ENCODE results near the gene KRTAP10-10. TPM values are rescaled to one million over a fixed set of nuclear protein-coding genes. Genes with fewer than 3 reads are reported as not detected.
A peak's percentile ranks its signal among the peaks of the same experiment; 100 is the strongest.
"Not testable (repeated sequence)": the region's sequence is repeated elsewhere in the genome, so short reads cannot be mapped to it uniquely, and the experiment has no call there.

Gene KRTAP10-10
- total and polyA plus RNA-seq, 5 donors = not detected

GRCh38 chr21:44656868-44657267 lies 19.7 kb downstream of the KRTAP10-10 start:
- WGBS = 44% methylated on average over 1 of the region's 1 CpG
- Histone ChIP-seq H3K27ac (ENCODE audit: low read length) (no peak overlapping the region), H3K27me3 (ENCODE audit: control insufficient read depth, insufficient read depth) (no peaks in the 10 kb centered on the region), H3K4me3 (ENCODE audit: low read length) (no peak overlapping the region), H3K9me3 (ENCODE audit: control insufficient read depth, low read length) (no peaks in the 10 kb centered on the region), H3K4me1 (ENCODE audit: control insufficient read depth, insufficient read depth, low read length) (no peaks in the 10 kb centered on the region)
- no peak for DNase-seq
- ATAC-seq = no peak
- intact Hi-C loops (cut with DNase I) = no loop called here

GRCh38 chr21:44657635-44658540 lies 20.7 kb downstream of the KRTAP10-10 start, which contains the start of gene KRTAP12-3:
TSS of gene KRTAP12-3 (plus strand) at chr21:44657932. CDS start at chr21:44657980, 48 bp downstream.
- ATAC-seq = no peak
- H3K27ac ChIP-seq (ENCODE audit: low read length) = no peak within 1 kb of the TSS
- no peaks in the 10 kb centered on the region for H3K9me3 ChIP-seq (ENCODE audit: control insufficient read depth, low read length)
- H3K4me1 ChIP-seq (ENCODE audit: control insufficient read depth, insufficient read depth, low read length) = no peaks in the 10 kb centered on the region
- DNase-seq = no peak
- no peak within 1 kb of the TSS for H3K4me3 ChIP-seq (ENCODE audit: low read length)
- intact Hi-C loops (cut with DNase I) = no loop called here
- WGBS = 74% methylated on average over 26 of the region's 26 CpGs
- H3K27me3 ChIP-seq (ENCODE audit: control insufficient read depth, insufficient read depth) = no peaks in the 10 kb centered on the region

GRCh38 chr21:44658541-44658910 lies 21.4 kb downstream of the KRTAP10-10 start:
- DNase-seq (no peak), ATAC-seq (no peak)
- Histone ChIP-seq H3K27me3 (ENCODE audit: control insufficient read depth, insufficient read depth) (no peaks in the 10 kb centered on the region), H3K4me3 (ENCODE audit: low read length) (no peak overlapping the region), H3K9me3 (ENCODE audit: control insufficient read depth, low read length) (no peaks in the 10 kb centered on the region), H3K4me1 (ENCODE audit: control insufficient read depth, insufficient read depth, low read length) (no peaks in the 10 kb centered on the region), H3K27ac (ENCODE audit: low read length) (no peak overlapping the region)
- intact Hi-C loops (cut with DNase I) = no loop called here
- 83% methylated on average over 5 of the region's 5 CpGs for WGBS

- Histone ChIP-seq H3K27ac (ENCODE audit: low read length) (no peak overlapping the region), H3K9me3 (ENCODE audit: control insufficient read depth, low read length) (no peaks in the 10 kb centered on the region), H3K4me1 (ENCODE audit: control insufficient read depth, insufficient read depth, low read length) (no peaks in the 10 kb centered on the region), H3K27me3 (ENCODE audit: control insufficient read depth, insufficient read depth) (no peaks in the 10 kb centered on the region), H3K4me3 (ENCODE audit: low read length) (no peak overlapping the region)
- intact Hi-C loops (cut with DNase I) = no loop called here
- no peak for ATAC-seq
- DNase-seq = no peak
- 59% methylated on average over 11 of the region's 11 CpGs for WGBS
Measured at GRCh38 chr21:44658913-44659595, 21.9 kb downstream of the KRTAP10-10 start.

- intact Hi-C loops (cut with DNase I); H3K9me3 ChIP-seq (ENCODE audit: control insufficient read depth, low read length); ATAC-seq; H3K27me3 ChIP-seq (ENCODE audit: control insufficient read depth, insufficient read depth); H3K4me3 ChIP-seq (ENCODE audit: low read length); H3K4me1 ChIP-seq (ENCODE audit: control insufficient read depth, insufficient read depth, low read length); H3K27ac ChIP-seq (ENCODE audit: low read length); DNase-seq: not testable (repeated sequence)
- WGBS = 53% methylated on average over 7 of the region's 7 CpGs
Measured at GRCh38 chr21:44661567-44661966, 24.4 kb downstream of the KRTAP10-10 start.

- 81% methylated on average over 5 of the region's 5 CpGs for WGBS
- no peak for DNase-seq
- no peak for ATAC-seq
- no peaks in the 10 kb centered on the region for H3K27me3 ChIP-seq (ENCODE audit: control insufficient read depth, insufficient read depth)
- no peak overlapping the region for H3K27ac ChIP-seq (ENCODE audit: low read length)
- no peaks in the 10 kb centered on the region for H3K9me3 ChIP-seq (ENCODE audit: control insufficient read depth, low read length)
- H3K4me3 ChIP-seq (ENCODE audit: low read length) = no peak overlapping the region
- H3K4me1 ChIP-seq (ENCODE audit: control insufficient read depth, insufficient read depth, low read length) = no peaks in the 10 kb centered on the region
- intact Hi-C loops (cut with DNase I) = no loop called here
Measured at GRCh38 chr21:44664691-44665090, 27.5 kb downstream of the KRTAP10-10 start.

GRCh38 chr21:44666401-44667320 lies 29.5 kb downstream of the KRTAP10-10 start, which contains the start of gene KRTAP12-2:
TSS of gene KRTAP12-2 (minus strand) at chr21:44666927. CDS start at chr21:44666886, 41 bp downstream.
- Histone ChIP-seq H3K4me3 (ENCODE audit: low read length) (no peak within 1 kb of the TSS), H3K4me1 (ENCODE audit: control insufficient read depth, insufficient read depth, low read length) (no peaks in the 10 kb centered on the region), H3K9me3 (ENCODE audit: control insufficient read depth, low read length) (no peaks in the 10 kb centered on the region), H3K27me3 (ENCODE audit: control insufficient read depth, insufficient read depth) (no peaks in the 10 kb centered on the region), H3K27ac (ENCODE audit: low read length) (no peak within 1 kb of the TSS)
- peak; percentile 86 to 87 for ATAC-seq
- peak; percentile 45 to 73 (median 58) for DNase-seq
- intact Hi-C loops (cut with DNase I) = no loop called here
- 66% methylated on average over 19 of the region's 19 CpGs for WGBS

GRCh38 chr21:44667612-44668011 lies 30.5 kb downstream of the KRTAP10-10 start:
- 66% methylated on average over 1 of the region's 1 CpG for WGBS
- H3K27ac ChIP-seq (ENCODE audit: low read length) = no peak overlapping the region
- no peaks in the 10 kb centered on the region for H3K27me3 ChIP-seq (ENCODE audit: control insufficient read depth, insufficient read depth)
- no peaks in the 10 kb centered on the region for H3K9me3 ChIP-seq (ENCODE audit: control insufficient read depth, low read length)
- no peaks in the 10 kb centered on the region for H3K4me1 ChIP-seq (ENCODE audit: control insufficient read depth, insufficient read depth, low read length)
- H3K4me3 ChIP-seq (ENCODE audit: low read length) = no peak overlapping the region
- intact Hi-C loops (cut with DNase I) = no loop called here
- DNase-seq = no peak
- ATAC-seq = no peak

- no peaks in the 10 kb centered on the region for H3K9me3 ChIP-seq (ENCODE audit: control insufficient read depth, low read length)
- peaks cover 2% of the 10 kb centered on the region for H3K27me3 ChIP-seq (ENCODE audit: control insufficient read depth, insufficient read depth)
- no peak for ATAC-seq
- H3K4me1 ChIP-seq (ENCODE audit: control insufficient read depth, insufficient read depth, low read length) = no peaks in the 10 kb centered on the region
- no peak for DNase-seq
- no peak overlapping the region for H3K4me3 ChIP-seq (ENCODE audit: low read length)
- intact Hi-C loops (cut with DNase I) = no loop called here
- 82% methylated on average over 3 of the region's 3 CpGs for WGBS
- H3K27ac ChIP-seq (ENCODE audit: low read length) = no peak overlapping the region
Measured at GRCh38 chr21:44670642-44671432, 33.7 kb downstream of the KRTAP10-10 start.

GRCh38 chr21:44671911-44672310 lies 34.8 kb downstream of the KRTAP10-10 start:
- WGBS = 100% methylated on average over 1 of the region's 1 CpG
- no peak for ATAC-seq
- H3K9me3 ChIP-seq (ENCODE audit: control insufficient read depth, low read length) = no peaks in the 10 kb centered on the region
- no peak overlapping the region for H3K27ac ChIP-seq (ENCODE audit: low read length)
- H3K4me3 ChIP-seq (ENCODE audit: low read length) = no peak overlapping the region
- intact Hi-C loops (cut with DNase I) = no loop called here
- no peaks in the 10 kb centered on the region for H3K4me1 ChIP-seq (ENCODE audit: control insufficient read depth, insufficient read depth, low read length)
- no peak for DNase-seq
- peaks cover 2% of the 10 kb centered on the region for H3K27me3 ChIP-seq (ENCODE audit: control insufficient read depth, insufficient read depth)
